Measurements from ENCODE around the gene SPATS1.
"Not testable (repeated sequence)": the region's sequence is repeated elsewhere in the genome, so short reads cannot be mapped to it uniquely, and the experiment has no call there.

The SPATS1 gene

GRCh38 chr6:44311304-44311703, 31.1 kb upstream of the SPATS1 start:
- no peak for DNase-seq (ENCODE audit: low read depth in 3 of 3)

DNA sequence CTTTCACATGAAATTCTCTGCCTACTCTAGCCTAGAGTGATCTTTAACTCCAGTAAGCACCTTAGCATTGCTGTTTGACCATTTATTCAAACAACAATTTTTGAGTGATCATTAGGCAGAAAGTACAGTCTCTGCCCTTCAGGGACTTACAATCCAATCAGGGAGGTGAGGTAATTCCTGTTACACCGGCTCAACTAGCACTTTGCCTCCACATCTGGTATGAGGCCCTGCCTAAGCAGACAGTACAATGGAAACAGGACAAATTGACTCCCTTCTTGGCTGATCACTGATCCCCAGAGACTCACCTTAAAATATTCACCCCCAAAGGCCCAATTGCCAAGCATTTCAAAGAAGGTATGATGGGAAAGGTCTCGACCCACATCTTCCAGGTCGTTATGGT, 30.7 kb upstream of the SPATS1 start:
- DNase-seq (ENCODE audit: low read depth in 3 of 3) = no peak

GRCh38 chr6:44312901-44313788, 29.3 kb upstream of the SPATS1 start, which contains the start of gene AARS2:
TSS of gene AARS2 (minus strand) at chr6:44313347. CDS start at chr6:44313323, 24 bp downstream.
- DNase-seq (ENCODE audit: low read depth in 3 of 3) = peak; percentile 83 to 94 (median 91)

- not testable (repeated sequence) for DNase-seq (ENCODE audit: low read depth in 3 of 3)
Observed at GRCh38 chr6:44314657-44315056, 27.8 kb upstream of the SPATS1 start.

- no peak for DNase-seq (ENCODE audit: low read depth in 3 of 3)
Observed at GRCh38 chr6:44315516-44315915, 26.9 kb upstream of the SPATS1 start.

- DNase-seq (ENCODE audit: low read depth in 3 of 3) = no peak
Observed at GRCh38 chr6:44315951-44316350, 26.5 kb upstream of the SPATS1 start.

DNA sequence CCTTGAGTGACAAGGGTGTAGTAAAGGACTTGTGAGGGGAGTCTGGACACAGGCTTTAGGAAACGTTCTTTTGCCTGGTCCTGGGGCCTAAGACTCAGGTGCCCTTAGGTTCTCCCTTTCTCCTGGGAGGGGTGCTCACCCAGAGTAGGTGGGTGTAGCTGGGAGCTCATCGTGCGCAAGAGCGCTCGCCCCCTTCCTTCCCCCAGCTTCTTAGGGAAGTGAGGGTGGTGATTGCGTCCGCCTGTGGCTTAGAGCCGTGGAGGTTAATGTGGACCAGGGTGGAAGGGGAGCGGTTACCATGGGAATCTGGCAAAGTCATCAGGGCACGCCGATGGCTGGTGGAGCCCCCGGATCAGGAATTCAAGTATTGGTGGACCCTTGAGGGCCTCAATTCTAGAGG, 26.0 kb upstream of the SPATS1 start:
- DNase-seq (ENCODE audit: low read depth in 3 of 3) = no peak

- DNase-seq (ENCODE audit: low read depth in 3 of 3) = not testable (repeated sequence)
Observed at GRCh38 chr6:44317136-44317631, 25.3 kb upstream of the SPATS1 start.

- no peak for DNase-seq (ENCODE audit: low read depth in 3 of 3)
Observed at GRCh38 chr6:44321210-44321609, 21.2 kb upstream of the SPATS1 start.

- DNase-seq (ENCODE audit: low read depth in 3 of 3) = no peak
Observed at GRCh38 chr6:44327096-44327495, 15.4 kb upstream of the SPATS1 start.

- no peak for DNase-seq (ENCODE audit: low read depth in 3 of 3)
Observed at GRCh38 chr6:44327760-44328159, 14.7 kb upstream of the SPATS1 start.

DNA sequence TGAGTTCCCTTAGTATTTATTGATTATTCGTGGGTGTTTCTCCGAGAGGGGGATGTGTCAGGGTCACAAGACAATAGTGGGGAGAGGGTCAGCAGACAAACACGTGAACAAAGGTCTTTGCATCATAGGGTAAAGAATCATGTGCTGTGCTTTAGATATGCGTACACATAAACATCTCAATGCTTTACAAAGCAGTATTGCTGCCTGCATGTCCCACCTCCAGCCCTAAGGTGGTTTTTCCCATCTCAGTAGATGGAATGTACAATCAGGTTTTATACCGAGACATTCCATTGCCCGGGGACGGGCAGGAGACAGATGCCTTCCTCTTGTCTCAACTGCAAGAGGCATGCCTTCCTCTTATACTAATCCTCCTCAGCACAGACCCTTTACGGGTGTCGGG, 14.2 kb upstream of the SPATS1 start:
- not testable (repeated sequence) for DNase-seq (ENCODE audit: low read depth in 3 of 3)

DNA sequence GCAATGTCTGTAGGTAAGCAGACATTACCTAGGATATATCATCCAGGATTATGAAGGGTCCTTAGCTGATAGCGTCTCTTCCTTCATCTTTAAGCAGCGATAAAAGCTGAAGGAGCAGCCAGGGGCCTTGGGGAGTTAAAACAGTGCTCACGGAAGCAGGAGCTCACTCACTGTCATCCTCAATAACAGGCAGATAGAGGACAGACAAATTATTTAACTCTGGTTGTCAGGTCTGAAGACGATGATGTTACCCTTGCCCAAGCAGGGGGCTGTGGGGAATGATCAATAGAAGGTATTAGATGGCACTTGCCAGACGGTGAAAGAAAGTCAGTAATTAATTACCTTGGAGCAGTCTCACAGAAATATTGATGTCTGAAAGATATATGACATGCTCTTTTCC, 12.6 kb upstream of the SPATS1 start:
- DNase-seq (ENCODE audit: low read depth in 3 of 3) = no peak

DNA sequence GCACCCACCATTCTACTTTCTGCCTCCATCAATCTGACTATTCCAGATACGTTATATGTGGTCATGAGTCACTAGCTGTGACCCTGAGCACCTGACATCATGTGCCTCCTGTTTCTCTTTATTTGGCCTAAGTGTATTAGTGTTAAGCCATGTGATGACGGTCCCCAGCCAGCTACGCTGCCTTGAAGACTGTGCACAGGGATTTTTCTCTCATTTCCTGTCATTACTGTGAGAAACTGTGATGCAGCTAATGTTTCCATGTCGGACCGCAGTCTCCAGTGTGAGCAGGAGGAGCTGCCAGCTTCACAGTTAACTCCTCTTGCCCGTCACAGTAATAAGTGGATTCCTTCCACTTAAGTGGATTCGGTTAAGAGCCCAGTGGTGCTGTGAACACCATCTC, 9.9 kb upstream of the SPATS1 start:
- no peak for DNase-seq (ENCODE audit: low read depth in 3 of 3)

DNA sequence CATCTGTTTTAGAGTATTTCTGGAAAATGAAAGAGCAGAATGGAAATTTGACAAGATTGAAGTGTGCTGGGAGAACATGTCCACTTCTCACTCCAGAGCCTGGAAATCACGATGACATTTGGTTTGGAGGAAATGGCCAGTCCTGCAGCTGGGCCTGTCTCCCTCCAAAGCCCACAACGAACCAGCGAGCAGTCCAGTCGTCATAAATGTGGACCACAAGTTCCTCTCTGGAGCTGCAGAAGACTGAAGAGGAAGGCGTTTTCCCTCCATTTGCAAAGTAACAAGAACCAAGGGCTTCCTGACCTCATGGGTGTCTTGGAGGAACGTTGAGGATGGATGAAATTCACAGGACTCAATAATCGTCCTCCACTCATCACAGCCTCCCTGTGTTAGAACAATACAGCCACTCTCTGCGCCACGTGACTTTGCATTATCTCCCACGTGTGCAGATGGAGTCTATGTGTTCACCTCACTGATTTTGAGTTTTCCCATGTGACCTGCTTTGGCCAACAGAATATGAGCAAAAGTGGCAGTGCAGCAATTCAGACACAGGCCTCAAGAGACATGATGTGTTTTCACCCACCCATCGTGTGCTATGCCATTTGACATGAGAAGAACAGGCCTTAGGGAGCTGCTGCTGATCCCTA, 9.1 kb upstream of the SPATS1 start:
- DNase-seq (ENCODE audit: low read depth in 3 of 3) = no peak

- no peak for DNase-seq (ENCODE audit: low read depth in 3 of 3)
Observed at GRCh38 chr6:44333942-44334341, 8.5 kb upstream of the SPATS1 start.

GRCh38 chr6:44335631-44336030, 6.8 kb upstream of the SPATS1 start:
- no peak for DNase-seq (ENCODE audit: low read depth in 3 of 3)

DNA sequence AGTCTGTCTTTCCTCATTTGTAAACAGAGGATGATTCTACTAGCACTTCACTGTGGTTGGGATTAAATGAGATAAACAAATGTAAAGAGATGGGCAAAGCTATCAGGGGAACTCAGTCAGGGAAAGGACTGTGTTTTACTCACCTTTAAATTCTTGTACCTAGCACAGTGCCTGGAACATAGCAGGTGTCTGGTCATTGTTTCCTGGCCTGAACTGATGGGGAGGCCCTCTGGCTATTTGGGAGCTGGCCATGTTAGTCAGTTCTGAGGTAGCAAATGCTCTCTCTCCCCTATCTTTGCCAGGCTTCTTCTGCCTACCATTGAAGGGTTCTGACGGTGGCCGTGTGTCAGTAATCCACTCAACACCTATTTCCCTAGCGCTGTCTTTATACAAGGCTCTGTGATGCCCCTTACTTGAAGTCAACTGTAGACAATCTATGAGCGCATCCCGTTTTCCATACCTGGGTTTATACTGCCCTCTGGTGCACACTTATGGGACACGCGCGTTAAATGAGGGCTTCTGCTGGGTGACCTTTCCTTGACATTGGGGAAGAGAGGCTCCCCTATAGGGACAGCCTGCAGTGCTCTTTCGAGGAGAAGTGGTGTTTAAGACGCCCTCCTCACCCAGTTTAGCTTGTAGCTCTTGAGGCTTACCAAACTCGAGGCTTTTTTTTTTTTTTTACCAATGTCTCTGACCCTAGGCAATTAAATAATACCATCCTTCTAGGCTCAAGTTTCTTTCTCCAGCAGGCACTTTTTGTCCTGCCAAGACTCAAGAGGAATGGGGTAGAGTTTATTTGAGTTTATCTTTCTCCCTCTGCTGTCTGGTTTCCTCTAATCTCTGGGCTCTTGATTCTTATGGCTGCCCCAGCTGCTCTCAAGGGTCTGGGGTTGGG, 4.0 kb upstream of the SPATS1 start:
- DNase-seq (ENCODE audit: low read depth in 3 of 3) = peak; percentile 42 to 58 (median 46)

DNA sequence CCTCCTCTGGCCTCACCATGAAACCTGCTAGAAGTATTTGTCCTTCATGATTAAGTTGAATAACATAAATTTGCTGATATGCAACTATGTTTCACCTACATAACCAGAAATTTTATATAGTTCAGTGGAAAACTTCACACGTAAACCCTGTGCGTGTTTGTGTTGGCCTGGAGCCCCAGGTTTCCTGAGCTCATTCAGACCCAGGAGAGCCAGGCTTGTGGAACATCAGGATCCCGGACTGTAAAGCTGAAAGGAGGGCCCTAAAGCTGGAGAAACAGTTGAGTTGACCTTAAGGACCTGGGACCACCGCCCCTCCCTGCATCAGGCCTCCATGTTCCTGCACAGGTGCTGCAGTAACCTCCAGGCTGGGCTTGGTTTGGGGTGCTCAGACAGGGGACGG, 3.1 kb upstream of the SPATS1 start:
- no peak for DNase-seq (ENCODE audit: low read depth in 3 of 3)

DNA sequence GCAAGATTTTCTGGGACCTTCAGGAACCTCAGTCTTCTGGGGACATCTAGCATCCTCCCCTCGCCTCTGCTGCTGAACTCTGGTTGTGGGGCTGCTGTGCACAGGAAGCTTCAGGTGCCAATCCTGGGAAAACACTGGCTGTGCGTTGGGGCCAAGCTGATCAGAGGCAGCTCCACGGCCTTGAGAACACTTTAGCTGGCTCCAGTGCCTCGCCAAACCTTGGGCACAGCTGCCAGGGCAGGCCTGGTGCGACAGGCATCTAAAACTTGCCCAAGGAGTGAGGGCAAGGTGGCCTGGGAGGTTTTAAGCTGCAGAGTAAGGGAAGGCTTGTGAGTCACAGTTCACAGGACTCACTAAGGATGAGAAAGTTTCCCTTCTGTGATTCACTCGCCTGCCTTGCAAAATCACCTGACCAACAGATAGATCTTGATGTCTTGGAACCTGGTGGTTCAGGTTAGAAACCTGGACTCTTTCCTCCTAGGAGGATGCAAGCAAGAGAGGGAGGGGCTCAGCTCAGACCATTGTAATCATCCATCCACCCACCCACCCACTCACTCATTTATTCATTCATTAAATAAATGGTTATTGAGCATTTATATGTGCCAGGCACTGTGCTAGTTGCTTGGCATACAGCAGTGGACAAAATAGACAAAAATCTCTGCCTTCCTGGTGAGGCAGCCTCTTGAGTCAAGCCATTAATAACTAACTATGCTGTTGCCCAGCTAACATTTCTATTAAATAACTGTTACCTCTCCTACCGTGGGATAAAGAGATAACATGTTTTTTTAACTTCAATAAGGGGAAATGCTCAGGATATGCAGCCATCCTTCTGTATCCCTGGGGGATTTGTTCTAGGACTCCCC, 2.5 kb upstream of the SPATS1 start:
- DNase-seq (ENCODE audit: low read depth in 3 of 3) = no peak
